SK-N-SH treated with all-trans-retinoic acid at 6 μM for 48 hours (cell line): Measurements from ENCODE around the gene CCDC187.

Source experiments
- ATAC-seq: fragments of 200-7000 bp; cut with Tn5 transposase; 3 replicates; pipeline ENCODE4 v1.9.1; 2020; ENCODE audit warnings: mild to moderate bottlenecking, moderate library complexity
- ARNTL ChIP-seq: fragments of 450-650 bp; formaldehyde crosslinking; IDR thresholded peaks from 2 replicates; pipeline ENCODE4 v1.5.0; 2020; ENCODE audit warnings: low read depth, mild to moderate bottlenecking, moderate library complexity, borderline replicate concordance
- CREB5 ChIP-seq: fragments of 250-450 bp; sonication (Bioruptor Pico); IDR thresholded peaks from 2 replicates; pipeline ENCODE4 v1.5.1; 2020; ENCODE audit warnings: low read depth, mild to moderate bottlenecking, moderate library complexity
- ESRRG ChIP-seq: fragments of 250-450 bp; sonication (Bioruptor Pico); IDR thresholded peaks from 2 replicates; pipeline ENCODE4 v1.6.1; 2021; ENCODE audit warnings: mild to moderate bottlenecking
- GLIS3 ChIP-seq: fragments of 250-450 bp; sonication (Bioruptor Pico); IDR thresholded peaks from 2 replicates; pipeline ENCODE4 v1.5.0; 2020; ENCODE audit warnings: mild to moderate bottlenecking, moderate library complexity
- ISL1 ChIP-seq: fragments of 250-450 bp; sonication (Bioruptor Pico); IDR thresholded peaks from 2 replicates; pipeline ENCODE4 v2.1.2; 2022; ENCODE audit warnings: mild to moderate bottlenecking, moderate library complexity
- OSR1 ChIP-seq: fragments of 250-450 bp; sonication (Bioruptor Pico); IDR thresholded peaks from 2 replicates; pipeline ENCODE4 v1.8.0; 2022; ENCODE audit warnings: moderate library complexity, mild to moderate bottlenecking, inconsistent platforms
- PATZ1 ChIP-seq: fragments of 250-450 bp; sonication (Bioruptor Pico); IDR thresholded peaks from 2 replicates; pipeline ENCODE4 v1.8.0; 2020; ENCODE audit warnings: mild to moderate bottlenecking, moderate library complexity, borderline replicate concordance
- POU6F1 ChIP-seq: fragments of 250-450 bp; sonication (Bioruptor Pico); IDR thresholded peaks from 2 replicates; pipeline ENCODE4 v1.8.0; 2021; ENCODE audit warnings: low read depth, mild to moderate bottlenecking, moderate library complexity, borderline replicate concordance
- RARB ChIP-seq: fragments of 250-450 bp; sonication (Bioruptor Pico); IDR thresholded peaks from 2 replicates; pipeline ENCODE4 v1.8.0; 2021; ENCODE audit warnings: mild to moderate bottlenecking, moderate library complexity
- TCF4 ChIP-seq: fragments of 250-450 bp; sonication (Bioruptor Pico); IDR thresholded peaks from 2 replicates; pipeline ENCODE4 v1.8.0; 2021; ENCODE audit warnings: mild to moderate bottlenecking, moderate library complexity, borderline replicate concordance
- TOX ChIP-seq: fragments of 250-450 bp; sonication (Bioruptor Pico); IDR thresholded peaks from 2 replicates; pipeline ENCODE4 v1.8.0; 2021; ENCODE audit warnings: mild to moderate bottlenecking, moderate library complexity, borderline replicate concordance
- ZC3H10 ChIP-seq: fragments of 250-450 bp; sonication (Bioruptor Pico); IDR thresholded peaks from 2 replicates; pipeline ENCODE4 v1.5.1; 2021; ENCODE audit warnings: mild to moderate bottlenecking, moderate library complexity
- ZFP3 ChIP-seq: fragments of 250-450 bp; sonication (Bioruptor Pico); IDR thresholded peaks from 2 replicates; pipeline ENCODE4 v1.5.0; 2020; ENCODE audit warnings: mild to moderate bottlenecking, moderate library complexity
- ZFP30 ChIP-seq: fragments of 450-650 bp; formaldehyde crosslinking; IDR thresholded peaks from 2 replicates; pipeline ENCODE4 v1.5.0; 2022; ENCODE audit warnings: mild to moderate bottlenecking, moderate library complexity
- ZNF70 ChIP-seq: fragments of 450-650 bp; formaldehyde crosslinking; IDR thresholded peaks from 2 replicates; pipeline ENCODE4 v1.5.0; 2020; ENCODE audit warnings: mild to moderate bottlenecking, moderate library complexity
- ZNF8 ChIP-seq: fragments of 450-650 bp; formaldehyde crosslinking; IDR thresholded peaks from 2 replicates; pipeline ENCODE4 v1.5.0; 2020; ENCODE audit warnings: mild to moderate bottlenecking, moderate library complexity

The CCDC187 gene

GRCh38 chr9:136343884-136344269 lies 40.0 kb upstream of the CCDC187 start:
- TF ChIP-seq ISL1 (CRISPR knock-in tag) (no peak), GLIS3 (CRISPR knock-in tag) (no peak), CREB5 (CRISPR knock-in tag) (no peak), POU6F1 (CRISPR knock-in tag) (no peak), ZNF8 (no peak), ZC3H10 (CRISPR knock-in tag) (no peak), PATZ1 (no peak), ZFP30 (CRISPR knock-in tag) (no peak), TCF4 (CRISPR knock-in tag) (no peak), TOX (CRISPR knock-in tag) (no peak), OSR1 (no peak)
- TF ChIP-seq, all 23 proteins: peak for 0
- no peak for ATAC-seq

- TF ChIP-seq TOX (CRISPR knock-in tag) (no peak), ZC3H10 (CRISPR knock-in tag) (no peak), ZFP30 (CRISPR knock-in tag) (no peak), PATZ1 (no peak), ZFP3 (CRISPR knock-in tag) (no peak), ARNTL (no peak), OSR1 (no peak), ZNF70 (CRISPR knock-in tag) (no peak), ISL1 (CRISPR knock-in tag) (no peak), GLIS3 (CRISPR knock-in tag) (no peak), POU6F1 (CRISPR knock-in tag) (no peak), ESRRG (CRISPR knock-in tag) (no peak)
- no peak for ATAC-seq
Measured at GRCh38 chr9:136343121-136343883, 39.4 kb upstream of the CCDC187 start.

- no peak for ATAC-seq
- no peak for TF ChIP-seq OSR1
Measured at GRCh38 chr9:136342181-136343120, 38.6 kb upstream of the CCDC187 start.

- ATAC-seq: no peak
- no peak for TF ChIP-seq ZFP3 (CRISPR knock-in tag)
- TF ChIP-seq ZFP30 (CRISPR knock-in tag): no peak
- no peak for TF ChIP-seq ZNF70 (CRISPR knock-in tag)
- TF ChIP-seq ISL1 (CRISPR knock-in tag): no peak
- no peak for TF ChIP-seq ZC3H10 (CRISPR knock-in tag)
- no peak for TF ChIP-seq ESRRG (CRISPR knock-in tag)
- no peak for TF ChIP-seq OSR1
- no peak for TF ChIP-seq POU6F1 (CRISPR knock-in tag)
- TF ChIP-seq RARB: no peak
Measured at GRCh38 chr9:136341769-136342168, 37.9 kb upstream of the CCDC187 start.
